Spleen (tissue), 11 donors: ENCODE data around the gene PCED1B. TPM values are rescaled to one million over a fixed set of nuclear protein-coding genes. Genes with fewer than 3 reads are reported as not detected.

Experiments
- DNase-seq: peaks from one replicate; pipeline ENCODE4 v3.0.0-alpha.2; 2020
- H3K27ac ChIP-seq, 8 donors: fragments of 200-600 bp; sonication (generic) in 7 of 8; 1 replicate in 4 of 8; 2 replicates in 4 of 8; pipeline versions ENCODE4 v1.5.0 to v1.8.0; 2016 to 2021; ENCODE audit warnings: inconsistent platforms in 4 of 8, mild to moderate bottlenecking in 4 of 8, moderate library complexity in 1 of 8
- H3K27me3 ChIP-seq, 7 donors: fragments of 200-600 bp; sonication (generic) in 6 of 7; replicated peaks in 1 of 7; 1 replicate in 4 of 7; 2 replicates in 3 of 7; pipeline versions ENCODE4 v1.5.0 to v1.8.0; 2016 to 2021; ENCODE audit warnings: inconsistent platforms in 3 of 7, mild to moderate bottlenecking in 1 of 7
- H3K36me3 ChIP-seq, 6 donors: fragments of 200-600 bp; sonication (generic) in 5 of 6; 1 replicate in 4 of 6; 2 replicates in 2 of 6; pipeline versions ENCODE4 v1.5.0 to v1.8.0; 2016 to 2021; ENCODE audit warnings: inconsistent platforms in 2 of 6
- H3K4me1 ChIP-seq, 6 donors: fragments of 200-600 bp; sonication (generic) in 5 of 6; 1 replicate in 3 of 6; 2 replicates in 3 of 6; pipeline versions ENCODE4 v1.5.0 to v1.8.0; 2016 to 2021; ENCODE audit warnings: inconsistent platforms in 3 of 6
- H3K4me3 ChIP-seq, 8 donors: fragments of 200-600 bp; sonication (generic) in 7 of 8; 1 replicate in 4 of 8; 2 replicates in 4 of 8; pipeline versions ENCODE4 v1.5.0 to v1.8.0; 2016 to 2021; ENCODE audit warnings: inconsistent platforms in 4 of 8, mild to moderate bottlenecking in 4 of 8, moderate library complexity in 2 of 8
- H3K9me3 ChIP-seq, 8 donors: fragments of 200-600 bp; sonication (generic) in 7 of 8; 1 replicate in 4 of 8; 2 replicates in 4 of 8; pipeline versions ENCODE4 v1.5.0 to v1.8.0; 2016 to 2021; ENCODE audit warnings: inconsistent platforms in 4 of 8
- POLR2A ChIP-seq, 3 donors: fragments of 450-650 bp; IDR thresholded peaks; one replicate each; pipeline ENCODE4 v1.5.1; 2017; ENCODE audit warnings: antibody characterized with exemption in 3 of 3, mild to moderate bottlenecking in 1 of 3
- POLR2AphosphoS5 ChIP-seq, 3 donors: sonication (generic); formaldehyde crosslinking; IDR thresholded peaks; one replicate each; pipeline ENCODE4 v1.5.1; 2017; ENCODE audit warnings: antibody characterized with exemption in 3 of 3
- WGBS, 5 donors: extraction: QIAGEN DNeasy Blood & Tissue Kit in 3 of 5; methylation state at CpG; one replicate each; pipeline versions ENCODE4 v1.1.5 to v1.1.7; 2013 to 2018; 5-methylcytosine and 5-hydroxymethylcytosine counted together
- intact Hi-C: fragments of 100-400 bp; cut with DNase I; formaldehyde crosslinking; loops from one replicate; pipeline ENCODE4 v1.15.0; 2023; ENCODE audit warnings: low total_unique reads
- polyA plus RNA-seq, 3 donors: library from polyadenylated mRNA; stranded (reverse); fragments of 200-250 nt; gene quantifications; one replicate each; pipeline ENCODE4 v1.2.1, GENCODE V29; 2013
- total RNA-seq, 7 donors: library from RNA; depleted of rRNA in 3 of 7; stranded (reverse); fragments of >200 nt in 3 of 7; fragmentation: NEBNext Ultra II Directional in 4 of 7; extraction: Animal tissue kit (Norgen Biotek cat#: 25700) in 4 of 7; gene quantifications; one replicate each; pipeline versions ENCODE4 v1.1.0 to v1.2.1, GENCODE V29; 2016 to 2021
- TF ChIP-seq, protein P1 (sequence below), 11 experiments: fragments of 200-600 bp in 7 of 11; fragments of 450-650 bp in 4 of 11; sonication (generic) in 4 of 11; IDR thresholded peaks in 8 of 11; conservative IDR thresholded peaks in 3 of 11; 1 replicate in 7 of 11; 2 replicates in 4 of 11; pipeline versions ENCODE4 v1.4.0 to v1.8.0; 2016 to 2021; ENCODE audit warnings: antibody characterized with exemption in 11 of 11, inconsistent platforms in 4 of 11, mild to moderate bottlenecking in 1 of 11
- donor health status: healthy with polysubstance abuse.
- donor health status: DM: no; HTN: no; CAD: no; lungs with moderate emphysema.
- donor health status: DM: no; HTN: no; CAD: no.
- donor health status: Bipolar disorder and iron deficiency.
- donor health status: healthy.
- donor health status: DM: no; HTN: no; CAD: no.
- donor health status: DM: yes; HTN: yes; CAD: no.

The PCED1B gene
- total and polyA plus RNA-seq, 10 donors, result 15.3 to 34.5 (median 24.4) TPM

DNA sequence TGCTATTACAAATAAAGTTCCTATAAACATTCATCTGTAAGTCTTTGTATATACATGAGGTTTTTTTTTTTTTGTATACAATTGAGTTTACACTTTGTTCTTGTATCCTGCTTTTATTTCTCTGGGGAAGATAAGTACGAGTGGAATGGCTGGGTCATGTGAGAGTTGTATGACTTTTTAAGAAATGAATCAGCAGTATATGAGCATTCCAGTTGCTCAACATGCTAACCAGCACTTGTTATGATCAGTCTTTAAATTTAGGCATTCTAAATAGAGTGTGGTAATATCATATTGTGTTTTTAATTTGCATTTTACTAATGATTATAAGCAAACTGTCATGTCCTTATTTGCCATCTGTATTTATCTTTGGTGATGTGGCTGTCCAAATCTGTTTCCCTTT lies 45.0 kb downstream of the PCED1B start:
- WGBS, 5 donors, result 45 to 82% (median 58%) methylated on average over 1 of the region's 1 CpG
- no peaks in the 10 kb centered on the region for H3K4me1 ChIP-seq
- no peaks in the 10 kb centered on the region for H3K36me3 ChIP-seq
- DNase-seq, result no peak
- H3K27me3 ChIP-seq, result no peaks in the 10 kb centered on the region
- H3K4me3 ChIP-seq, result no peak overlapping the region
- no peak overlapping the region for H3K27ac ChIP-seq
- intact Hi-C loops, result no loop called here
- no peaks in the 10 kb centered on the region for H3K9me3 ChIP-seq
- TF ChIP-seq POLR2A (IDR thresholded peaks at IDR 0.05), result no peak
- TF ChIP-seq, protein P1, sequence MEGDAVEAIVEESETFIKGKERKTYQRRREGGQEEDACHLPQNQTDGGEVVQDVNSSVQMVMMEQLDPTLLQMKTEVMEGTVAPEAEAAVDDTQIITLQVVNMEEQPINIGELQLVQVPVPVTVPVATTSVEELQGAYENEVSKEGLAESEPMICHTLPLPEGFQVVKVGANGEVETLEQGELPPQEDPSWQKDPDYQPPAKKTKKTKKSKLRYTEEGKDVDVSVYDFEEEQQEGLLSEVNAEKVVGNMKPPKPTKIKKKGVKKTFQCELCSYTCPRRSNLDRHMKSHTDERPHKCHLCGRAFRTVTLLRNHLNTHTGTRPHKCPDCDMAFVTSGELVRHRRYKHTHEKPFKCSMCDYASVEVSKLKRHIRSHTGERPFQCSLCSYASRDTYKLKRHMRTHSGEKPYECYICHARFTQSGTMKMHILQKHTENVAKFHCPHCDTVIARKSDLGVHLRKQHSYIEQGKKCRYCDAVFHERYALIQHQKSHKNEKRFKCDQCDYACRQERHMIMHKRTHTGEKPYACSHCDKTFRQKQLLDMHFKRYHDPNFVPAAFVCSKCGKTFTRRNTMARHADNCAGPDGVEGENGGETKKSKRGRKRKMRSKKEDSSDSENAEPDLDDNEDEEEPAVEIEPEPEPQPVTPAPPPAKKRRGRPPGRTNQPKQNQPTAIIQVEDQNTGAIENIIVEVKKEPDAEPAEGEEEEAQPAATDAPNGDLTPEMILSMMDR (IDR thresholded peaks at IDR 0.05 in 8 of 11, conservative IDR thresholded peaks at IDR 0.05 in 3 of 11), result no peak
- TF ChIP-seq POLR2AphosphoS5 (IDR thresholded peaks at IDR 0.05), result no peak

DNA sequence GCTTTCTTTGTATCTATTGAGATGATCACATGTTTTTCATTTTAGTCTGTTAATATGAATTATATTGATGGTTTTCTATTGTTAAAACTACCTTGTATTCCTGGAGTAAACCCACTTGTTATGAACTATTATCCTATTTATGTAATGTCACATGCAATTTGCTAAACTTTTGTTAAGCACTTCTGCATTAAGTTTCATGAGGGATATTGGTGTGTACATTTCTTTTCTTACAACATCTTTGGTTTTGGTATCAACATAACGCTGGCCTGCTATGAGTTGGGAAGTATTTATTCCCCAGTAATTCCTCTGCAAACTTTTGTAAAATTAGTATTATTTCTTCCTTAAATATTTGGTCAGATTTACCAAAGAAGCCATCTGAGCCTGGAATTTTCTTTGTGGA lies 46.8 kb downstream of the PCED1B start:
- Histone ChIP-seq H3K36me3 (no peaks in the 10 kb centered on the region), H3K4me3 (no peak overlapping the region), H3K27me3 (no peaks in the 10 kb centered on the region), H3K4me1 (no peaks in the 10 kb centered on the region), H3K27ac (no peak overlapping the region), H3K9me3 (no peaks in the 10 kb centered on the region)
- TF ChIP-seq, protein P1 (IDR thresholded peaks at IDR 0.05 in 8 of 11, conservative IDR thresholded peaks at IDR 0.05 in 3 of 11), result no peak
- no peak for TF ChIP-seq POLR2A (IDR thresholded peaks at IDR 0.05)
- DNase-seq, result no peak
- 63 to 98% (median 83%) methylated on average over 1 of the region's 1 CpG for WGBS, 5 donors
- intact Hi-C loops, result no loop called here

DNA sequence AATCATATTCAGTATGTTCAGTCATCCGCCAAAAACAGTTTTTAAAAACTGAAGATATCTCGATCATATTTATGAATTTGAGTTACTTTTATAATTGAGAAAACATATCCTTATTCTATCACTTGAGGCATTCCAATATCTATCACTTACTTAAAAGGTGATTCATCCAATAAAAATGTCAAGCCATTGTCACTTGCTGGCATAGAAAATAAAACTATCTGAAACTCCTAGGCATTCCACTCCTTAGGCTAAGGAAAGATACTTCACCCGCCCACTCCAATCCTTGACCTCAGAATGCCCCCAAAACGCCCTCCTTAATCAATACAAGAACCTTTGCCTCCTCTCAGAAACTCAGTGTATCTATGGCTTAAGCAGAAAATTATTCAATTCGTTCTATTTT lies 51.6 kb downstream of the PCED1B start:
- no peaks in the 10 kb centered on the region for H3K9me3 ChIP-seq
- TF ChIP-seq POLR2A (IDR thresholded peaks at IDR 0.05) (no peak), POLR2AphosphoS5 (IDR thresholded peaks at IDR 0.05) (no peak)
- TF ChIP-seq, protein P1 (IDR thresholded peaks at IDR 0.05 in 8 of 11, conservative IDR thresholded peaks at IDR 0.05 in 3 of 11), result no peak
- WGBS, 5 donors, result 81 to 94% (median 90%) methylated on average over 5 of the region's 5 CpGs
- no peaks in the 10 kb centered on the region for H3K4me1 ChIP-seq
- H3K36me3 ChIP-seq, result no peaks in the 10 kb centered on the region
- no peak overlapping the region for H3K27ac ChIP-seq
- no peak for DNase-seq
- intact Hi-C loops, result no loop called here
- no peak overlapping the region for H3K4me3 ChIP-seq
- no peaks in the 10 kb centered on the region for H3K27me3 ChIP-seq

DNA sequence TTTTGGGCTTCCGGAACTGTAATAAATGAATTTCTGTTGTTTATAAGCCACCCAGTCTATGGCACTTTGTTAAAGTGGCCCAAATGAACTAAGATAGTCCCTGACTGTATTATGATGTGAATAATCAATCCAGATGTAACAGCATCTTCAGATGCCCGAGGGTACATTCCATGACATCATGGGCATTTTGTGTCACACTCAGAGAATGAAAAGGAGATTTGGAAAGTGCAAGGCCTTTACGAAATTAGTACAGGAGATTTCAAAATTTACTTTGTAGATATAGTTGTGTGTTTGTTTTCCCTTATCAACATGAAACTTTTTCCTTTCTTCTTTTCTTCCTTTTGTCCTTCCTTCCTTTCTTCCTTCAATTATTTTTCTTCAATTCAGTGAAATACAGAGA lies 54.6 kb downstream of the PCED1B start:
- no peak overlapping the region for H3K27ac ChIP-seq
- no peak for DNase-seq

More for the DNA sequence above, 54.6 kb downstream of the PCED1B start:
- Histone ChIP-seq H3K27me3 (no peaks in the 10 kb centered on the region), H3K4me1 (no peaks in the 10 kb centered on the region), H3K4me3 (no peak overlapping the region), H3K9me3 (no peaks in the 10 kb centered on the region), H3K36me3 (no peaks in the 10 kb centered on the region)
- intact Hi-C loops, result no loop called here
- 83 to 89% (median 86%) methylated on average over 3 of the region's 3 CpGs for WGBS, 5 donors
- no peak for TF ChIP-seq POLR2A (IDR thresholded peaks at IDR 0.05)
- TF ChIP-seq, protein P1 (IDR thresholded peaks at IDR 0.05 in 8 of 11, conservative IDR thresholded peaks at IDR 0.05 in 3 of 11), result no peak
- TF ChIP-seq POLR2AphosphoS5 (IDR thresholded peaks at IDR 0.05), result no peak
